ENCODE results near the gene CCL7. TPM values are rescaled to one million over a fixed set of nuclear protein-coding genes. Genes with fewer than 3 reads are reported as not detected.

Gene CCL7
- not detected for total RNA-seq (2021; fragmentation: NEBNext Ultra II Directional; extraction: Animal tissue kit (Norgen Biotek cat#: 25700))
- long read RNA-seq = 0 reads

- H3K27ac Mint-ChIP-seq = no peak within 1 kb of the TSS
- peak; percentile 34 for DNase-seq
- no peak for TF ChIP-seq CTCF (IDR thresholded peaks at IDR 0.05)
- H3K4me3 Mint-ChIP-seq = no peak within 1 kb of the TSS
- H3K9me3 Mint-ChIP-seq = no peaks in the 10 kb centered on the region
- no peaks in the 10 kb centered on the region for H3K36me3 Mint-ChIP-seq (ENCODE audit: low read depth)
- H3K27me3 Mint-ChIP-seq (ENCODE audit: insufficient read depth) = peaks cover 3% of the 10 kb centered on the region
- H3K4me1 Mint-ChIP-seq (ENCODE audit: low read depth) = peaks cover 19% of the 10 kb centered on the region
These were observed at the start of gene CCL7 for GRCh38 chr17:34269969-34270368. CCL7 (plus strand) TSS chr17:34270221; CDS start chr17:34270291, 70 bp downstream.

GRCh38 chr17:34220752-34221395 lies 49.1 kb upstream of the CCL7 start:
- Mint-ChIP-seq H3K27me3 (ENCODE audit: insufficient read depth) (peaks cover 9% of the 10 kb centered on the region), H3K27ac (no peak overlapping the region), H3K4me3 (no peak overlapping the region), H3K9me3 (no peaks in the 10 kb centered on the region; the same call in 1 of the 2 replicates), H3K36me3 (ENCODE audit: low read depth) (no peaks in the 10 kb centered on the region), H3K4me1 (ENCODE audit: low read depth) (peaks cover 10% of the 10 kb centered on the region)
- DNase-seq = no peak
- TF ChIP-seq CTCF (IDR thresholded peaks at IDR 0.05) = no peak

GRCh38 chr17:34221411-34221810 lies 48.6 kb upstream of the CCL7 start:
- H3K27me3 Mint-ChIP-seq (ENCODE audit: insufficient read depth) = peaks cover 9% of the 10 kb centered on the region

GRCh38 chr17:34222722-34223497 lies 47.1 kb upstream of the CCL7 start:
- Mint-ChIP-seq H3K27me3 (ENCODE audit: insufficient read depth) (peaks cover 9% of the 10 kb centered on the region), H3K27ac (no peak overlapping the region), H3K4me3 (no peak overlapping the region), H3K9me3 (no peaks in the 10 kb centered on the region; the same call in 1 of the 2 replicates), H3K4me1 (ENCODE audit: low read depth) (peaks cover 22% of the 10 kb centered on the region), H3K36me3 (ENCODE audit: low read depth) (no peaks in the 10 kb centered on the region)
- no peak for TF ChIP-seq CTCF (IDR thresholded peaks at IDR 0.05)
- no peak for DNase-seq

More at GRCh38 chr17:34221411-34221810, 48.6 kb upstream of the CCL7 start:
- Mint-ChIP-seq H3K9me3 (no peaks in the 10 kb centered on the region; the same call in 1 of the 2 replicates), H3K4me3 (no peak overlapping the region), H3K36me3 (ENCODE audit: low read depth) (no peaks in the 10 kb centered on the region), H3K4me1 (ENCODE audit: low read depth) (peaks cover 15% of the 10 kb centered on the region), H3K27ac (no peak overlapping the region)
- DNase-seq = no peak
- TF ChIP-seq CTCF (IDR thresholded peaks at IDR 0.05) = no peak

- no peaks in the 10 kb centered on the region for H3K36me3 Mint-ChIP-seq (ENCODE audit: low read depth)
- H3K27ac Mint-ChIP-seq = no peak overlapping the region
- no peak for TF ChIP-seq CTCF (IDR thresholded peaks at IDR 0.05)
- peaks cover 15% of the 10 kb centered on the region for H3K4me1 Mint-ChIP-seq (ENCODE audit: low read depth)
- no peak for DNase-seq
- no peak overlapping the region for H3K4me3 Mint-ChIP-seq
- peaks cover 7% of the 10 kb centered on the region for H3K9me3 Mint-ChIP-seq
- H3K27me3 Mint-ChIP-seq (ENCODE audit: insufficient read depth) = peaks cover 12% of the 10 kb centered on the region
These were observed 45.0 kb upstream of the CCL7 start for GRCh38 chr17:34225046-34225445.

Measured in HFFc6 (cell line).